ENCODE measurements around the gene EBI3. TPM values are rescaled to one million over a fixed set of nuclear protein-coding genes. Genes with fewer than 3 reads are reported as not detected.

EBI3 gene
- total and polyA plus RNA-seq, 2 of the 13 experiments (the other 11 are each of a cell fraction or from before 2014, with no cell fraction given): 3.4 TPM; not detected in 1

DNA sequence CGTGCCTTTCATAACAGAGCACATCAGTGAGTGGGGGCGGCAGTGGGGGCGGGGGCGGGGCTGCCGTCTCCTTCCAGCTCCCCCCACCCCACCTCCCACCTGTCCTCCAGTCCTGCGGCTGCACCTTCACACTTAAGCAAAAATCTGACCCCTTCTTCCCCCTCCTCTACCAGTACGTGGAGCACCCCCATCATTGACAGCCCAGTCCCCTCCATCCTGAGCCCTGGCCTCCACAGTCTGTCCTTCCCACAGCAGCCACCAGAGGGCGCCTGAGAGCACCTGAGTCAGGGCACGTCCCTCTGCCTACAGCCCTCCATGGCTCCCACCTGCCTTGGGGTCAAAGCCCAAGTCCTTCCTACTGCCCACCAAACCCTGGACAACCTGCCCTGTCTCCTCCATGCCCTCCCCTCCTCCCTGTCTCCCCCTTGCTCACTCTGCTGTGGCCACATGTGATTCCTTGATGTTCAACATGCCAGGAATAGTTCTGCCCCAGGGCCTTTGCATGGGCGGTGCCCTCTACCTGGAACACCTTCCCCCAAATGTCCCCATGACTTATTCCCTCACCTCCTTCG is 4.0 kb downstream of the EBI3 start (continued):
- 0 out of 2 replicates have a peak, but pooled peaks have one; percentile 22 for TF ChIP-seq ZNF563 (CRISPR knock-in tag; IDR thresholded peaks at IDR 0.05)
- no peak for TF ChIP-seq CHD2 (IDR thresholded peaks at IDR 0.05; ENCODE audit: low read depth, low read length)
- TF ChIP-seq ZNF296 (CRISPR knock-in tag; conservative IDR thresholded peaks at IDR 0.05): no peak
- peak; percentile 19; the same call in 1 of the 2 replicates for TF ChIP-seq ZNF768 (CRISPR knock-in tag; IDR thresholded peaks at IDR 0.05)
- TF ChIP-seq U2AF2 (IDR thresholded peaks at IDR 0.05; ENCODE audit: low read depth, low read length): no peak
- no peak for TF ChIP-seq ATRX (CRISPR knock-in tag; IDR thresholded peaks at IDR 0.05; ENCODE audit: borderline replicate concordance)
- TF ChIP-seq KDM4B (CRISPR knock-in tag; IDR thresholded peaks at IDR 0.05): peak; percentile 30; the same call in 1 of the 2 replicates
- TF ChIP-seq SMARCC2 (IDR thresholded peaks at IDR 0.05): no peak
- no peak; the same call in 1 of the 2 replicates for TF ChIP-seq SMAD1 (CRISPR knock-in tag; IDR thresholded peaks at IDR 0.05; ENCODE audit: borderline replicate concordance, low read depth)
- TF ChIP-seq PTBP1 (IDR thresholded peaks at IDR 0.05; ENCODE audit: low read depth, low read length, poor library complexity, severe bottlenecking): no peak
- TF ChIP-seq ZNF761 (CRISPR knock-in tag; conservative IDR thresholded peaks at IDR 0.05): no peak
- TF ChIP-seq, protein P1, sequence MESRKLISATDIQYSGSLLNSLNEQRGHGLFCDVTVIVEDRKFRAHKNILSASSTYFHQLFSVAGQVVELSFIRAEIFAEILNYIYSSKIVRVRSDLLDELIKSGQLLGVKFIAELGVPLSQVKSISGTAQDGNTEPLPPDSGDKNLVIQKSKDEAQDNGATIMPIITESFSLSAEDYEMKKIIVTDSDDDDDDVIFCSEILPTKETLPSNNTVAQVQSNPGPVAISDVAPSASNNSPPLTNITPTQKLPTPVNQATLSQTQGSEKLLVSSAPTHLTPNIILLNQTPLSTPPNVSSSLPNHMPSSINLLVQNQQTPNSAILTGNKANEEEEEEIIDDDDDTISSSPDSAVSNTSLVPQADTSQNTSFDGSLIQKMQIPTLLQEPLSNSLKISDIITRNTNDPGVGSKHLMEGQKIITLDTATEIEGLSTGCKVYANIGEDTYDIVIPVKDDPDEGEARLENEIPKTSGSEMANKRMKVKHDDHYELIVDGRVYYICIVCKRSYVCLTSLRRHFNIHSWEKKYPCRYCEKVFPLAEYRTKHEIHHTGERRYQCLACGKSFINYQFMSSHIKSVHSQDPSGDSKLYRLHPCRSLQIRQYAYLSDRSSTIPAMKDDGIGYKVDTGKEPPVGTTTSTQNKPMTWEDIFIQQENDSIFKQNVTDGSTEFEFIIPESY (CRISPR knock-in tag; IDR thresholded peaks at IDR 0.05): no peak; the same call in 1 of the 2 replicates
- no peak for TF ChIP-seq ZNF772 (CRISPR knock-in tag; IDR thresholded peaks at IDR 0.05)
- no peak for TF ChIP-seq SCMH1 (CRISPR knock-in tag; IDR thresholded peaks at IDR 0.05; ENCODE audit: borderline replicate concordance)
- no peak for TF ChIP-seq AGO1 (IDR thresholded peaks at IDR 0.05; ENCODE audit: low read depth, low read length, poor library complexity, severe bottlenecking)
- TF ChIP-seq, protein P2, sequence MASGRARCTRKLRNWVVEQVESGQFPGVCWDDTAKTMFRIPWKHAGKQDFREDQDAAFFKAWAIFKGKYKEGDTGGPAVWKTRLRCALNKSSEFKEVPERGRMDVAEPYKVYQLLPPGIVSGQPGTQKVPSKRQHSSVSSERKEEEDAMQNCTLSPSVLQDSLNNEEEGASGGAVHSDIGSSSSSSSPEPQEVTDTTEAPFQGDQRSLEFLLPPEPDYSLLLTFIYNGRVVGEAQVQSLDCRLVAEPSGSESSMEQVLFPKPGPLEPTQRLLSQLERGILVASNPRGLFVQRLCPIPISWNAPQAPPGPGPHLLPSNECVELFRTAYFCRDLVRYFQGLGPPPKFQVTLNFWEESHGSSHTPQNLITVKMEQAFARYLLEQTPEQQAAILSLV (CRISPR knock-in tag; IDR thresholded peaks at IDR 0.05; ENCODE audit: borderline replicate concordance): no peak
- TF ChIP-seq ZNF598 (CRISPR knock-in tag; IDR thresholded peaks at IDR 0.05; ENCODE audit: borderline replicate concordance): no peak
- peak; percentile 45; the same call in 1 of the 2 replicates for TF ChIP-seq MTA1 (CRISPR knock-in tag; IDR thresholded peaks at IDR 0.05; ENCODE audit: borderline replicate concordance)
- TF ChIP-seq RFXANK (CRISPR knock-in tag; IDR thresholded peaks at IDR 0.05): no peak
- no peak for TF ChIP-seq ZNF841 (CRISPR knock-in tag; IDR thresholded peaks at IDR 0.05; ENCODE audit: borderline replicate concordance)
- no peak for TF ChIP-seq ZNF34 (CRISPR knock-in tag; IDR thresholded peaks at IDR 0.05; ENCODE audit: borderline replicate concordance)
- TF ChIP-seq RBM22 (optimal IDR thresholded peaks at IDR 0.05; ENCODE audit: low read length): no peak
